IPS-18c (cell line): Measurements from ENCODE around the gene GNB1L.

Source experiments
- H3K4me3 ChIP-seq: 2 replicates; pipeline ENCODE4 v1.7.0; 2013; ENCODE audit warnings: low read depth, mild to moderate bottlenecking, low read length, moderate library complexity; ENCODE audit not compliant: insufficient read depth
- H3K9me3 ChIP-seq: one replicate; pipeline ENCODE4 v1.6.1; 2013; ENCODE audit warnings: mild to moderate bottlenecking, low read length, moderate library complexity; ENCODE audit not compliant: control insufficient read depth, insufficient read depth

GNB1L gene

GRCh38 chr22:19824212-19824925 is 30.3 kb downstream of the GNB1L start:
- H3K4me3 ChIP-seq, result no peak overlapping the region
- no peaks in the 10 kb centered on the region for H3K9me3 ChIP-seq

DNA sequence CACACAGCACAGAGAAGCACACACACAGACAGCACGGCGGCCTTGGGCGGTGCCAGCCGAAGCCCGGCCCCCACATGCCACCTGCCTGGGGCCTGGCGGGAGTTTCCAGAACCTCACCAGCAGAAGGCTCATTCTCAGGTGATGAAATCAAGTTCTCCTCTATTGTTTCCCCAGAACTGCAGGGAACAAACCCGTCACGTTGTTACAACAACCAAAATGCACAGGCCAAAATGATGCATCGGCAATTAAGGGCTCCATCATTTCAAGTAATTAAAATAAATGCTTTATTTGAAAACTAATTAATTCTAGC is 30.8 kb downstream of the GNB1L start:
- Histone ChIP-seq H3K9me3 (no peaks in the 10 kb centered on the region), H3K4me3 (no peak overlapping the region)

GRCh38 chr22:19823191-19823901 is 31.3 kb downstream of the GNB1L start:
- no peaks in the 10 kb centered on the region for H3K9me3 ChIP-seq

DNA sequence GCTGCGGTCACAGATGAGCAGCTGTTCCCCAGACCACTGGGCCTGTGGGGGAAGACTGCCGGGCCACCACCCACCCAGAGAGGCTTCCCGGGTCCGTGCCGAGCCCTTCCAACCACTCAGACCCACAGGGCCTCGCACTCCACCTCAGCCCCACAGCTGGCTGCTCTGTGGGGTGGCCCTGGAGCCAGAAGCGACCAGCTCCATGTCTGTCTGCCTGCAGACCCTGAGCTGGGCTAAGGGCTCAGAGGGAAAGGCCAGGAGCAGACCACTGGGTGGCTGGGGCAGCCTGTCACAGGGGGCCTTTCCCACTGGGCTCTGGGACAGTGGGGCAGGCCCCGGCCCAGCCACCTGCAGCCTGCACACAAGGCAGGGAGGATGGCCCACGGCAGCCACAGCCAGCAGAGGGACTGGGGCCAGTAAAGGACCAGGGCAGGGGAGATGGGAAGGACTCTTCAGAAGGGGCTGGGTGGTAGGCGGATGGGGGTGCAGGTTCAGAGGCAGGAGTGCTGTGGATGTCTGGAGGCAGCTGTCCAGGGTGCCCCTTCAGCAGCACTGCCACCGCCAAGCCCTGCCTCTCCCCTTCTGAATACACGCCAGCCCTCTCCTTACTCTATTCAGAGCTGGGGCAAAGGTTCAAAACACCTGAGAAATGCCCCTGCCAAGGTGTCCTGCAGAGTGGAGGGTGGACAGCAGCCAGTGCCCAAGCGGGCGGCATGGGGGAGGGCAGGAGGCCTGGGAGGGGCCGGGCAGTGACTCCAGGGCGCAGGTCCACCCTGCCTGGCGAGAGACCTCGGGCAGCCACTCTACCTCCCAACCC is 32.2 kb downstream of the GNB1L start:
- Histone ChIP-seq H3K4me3 (no peak overlapping the region), H3K9me3 (no peaks in the 10 kb centered on the region)

More at GRCh38 chr22:19823191-19823901, 31.3 kb downstream of the GNB1L start:
- no peak overlapping the region for H3K4me3 ChIP-seq

DNA sequence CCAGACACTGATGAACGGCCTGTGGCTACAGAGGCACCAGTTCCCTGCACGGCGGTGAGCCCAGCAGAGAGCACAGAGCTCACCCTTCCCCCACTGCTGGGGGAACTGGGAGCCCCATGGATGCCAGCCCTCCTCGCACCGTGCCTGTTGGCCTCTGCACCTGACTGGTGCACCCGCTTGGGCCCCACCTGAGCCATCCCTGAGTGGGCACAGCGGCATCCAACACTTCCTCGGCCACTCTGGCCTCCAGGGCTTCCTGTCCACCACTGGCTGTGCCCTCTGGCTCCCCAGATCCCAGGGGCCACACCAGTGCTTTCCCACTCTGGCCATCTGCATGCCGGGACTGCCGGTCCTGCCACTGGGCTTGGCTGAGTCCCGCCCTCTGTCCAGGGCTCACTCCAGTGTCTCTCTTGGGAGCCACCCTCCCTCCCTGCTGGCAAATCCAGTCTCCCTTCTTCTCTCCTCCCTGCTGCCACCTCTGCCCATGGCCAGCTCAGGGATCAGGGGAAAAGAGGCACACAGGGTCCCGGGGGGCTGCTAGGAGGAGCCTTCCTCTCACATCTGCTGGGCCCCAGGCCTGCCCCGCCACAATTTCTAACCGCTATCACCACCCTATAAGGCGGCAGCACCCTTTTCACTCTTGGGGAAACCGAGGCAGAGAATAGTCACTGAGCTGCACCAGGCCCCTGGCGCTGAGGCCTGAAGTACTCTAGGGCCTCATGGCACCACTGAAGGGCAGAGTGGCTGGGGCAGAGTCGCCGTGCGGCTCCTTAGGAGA is 33.0 kb downstream of the GNB1L start:
- H3K4me3 ChIP-seq, result no peak overlapping the region
- no peaks in the 10 kb centered on the region for H3K9me3 ChIP-seq

DNA sequence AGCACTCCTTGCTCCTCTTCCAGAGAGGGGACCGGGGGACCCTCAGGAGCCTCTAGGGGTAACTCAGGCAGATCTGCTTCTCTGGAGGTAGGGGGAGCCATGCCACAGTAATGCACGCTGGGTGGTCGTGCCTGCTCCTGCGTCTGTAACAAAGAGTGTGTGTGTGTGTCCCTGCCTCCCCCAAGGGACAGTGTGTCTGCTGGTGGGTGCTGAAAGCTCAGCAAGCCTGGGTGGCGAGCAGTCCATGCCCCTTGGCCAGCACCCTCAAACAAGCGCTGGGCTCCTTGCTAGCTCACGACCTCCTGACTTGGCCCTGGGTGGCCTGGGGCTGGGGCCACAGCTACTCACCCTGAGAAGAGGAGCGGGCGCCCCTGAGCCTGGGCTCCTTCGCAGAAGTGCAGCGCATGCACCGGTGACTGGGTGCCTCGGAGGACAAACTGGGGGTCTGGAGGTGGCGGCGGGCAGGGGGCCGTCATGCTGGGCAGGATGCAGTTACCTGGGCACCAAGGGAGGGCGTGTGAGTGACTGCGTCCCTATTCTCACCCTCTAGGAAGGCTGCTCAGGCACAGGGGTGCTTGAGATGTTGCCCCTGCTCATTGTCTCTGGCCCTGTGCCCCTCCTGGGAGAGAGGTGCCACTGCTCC is 33.7 kb downstream of the GNB1L start:
- H3K9me3 ChIP-seq, result no peaks in the 10 kb centered on the region
- H3K4me3 ChIP-seq, result no peak overlapping the region

DNA sequence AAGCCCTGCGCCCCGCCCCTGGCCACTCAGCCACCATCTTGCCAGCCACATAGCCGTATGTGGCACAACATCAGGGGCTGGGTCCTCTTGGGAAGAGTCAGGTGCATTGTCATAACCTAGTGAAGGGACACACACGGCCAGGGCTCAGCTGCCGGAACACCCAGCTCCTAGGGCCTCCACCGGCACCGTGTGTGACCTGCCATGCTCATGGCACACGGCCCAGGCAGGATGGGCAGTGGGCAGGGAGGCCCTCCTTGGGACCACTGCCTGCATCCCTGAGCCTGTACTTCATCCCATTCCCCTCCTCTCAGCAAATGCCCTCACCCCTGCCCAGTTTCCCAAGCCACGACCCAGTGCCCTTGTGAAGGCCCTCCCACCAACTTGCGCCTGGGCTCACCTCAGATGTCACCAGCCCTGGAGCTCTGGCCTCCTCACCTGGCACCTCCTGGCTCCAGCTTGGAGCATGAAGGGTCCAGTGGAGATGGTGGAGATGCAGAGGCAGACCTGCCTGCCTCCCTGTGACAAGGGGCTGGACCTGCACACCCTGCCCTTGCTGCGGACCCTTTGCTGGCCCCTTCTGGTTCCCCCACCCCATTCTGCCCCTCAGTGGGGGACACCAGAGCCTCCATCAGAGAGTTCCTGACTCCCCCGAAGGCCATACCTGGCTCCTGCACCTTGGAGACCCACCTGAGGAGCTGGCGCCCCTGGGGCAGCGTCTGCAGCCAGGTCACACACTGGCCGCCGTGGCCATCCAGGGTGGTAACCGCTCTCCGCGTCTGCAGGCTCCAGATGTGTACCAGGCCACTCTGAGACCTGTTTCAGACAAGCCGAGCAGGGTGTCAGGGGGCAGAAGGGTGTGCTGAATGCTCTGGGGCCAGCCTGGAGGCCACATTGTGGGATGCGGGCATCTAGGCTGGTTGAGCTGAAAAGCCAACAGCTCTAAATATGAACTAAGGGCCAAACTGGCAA is 34.5 kb downstream of the GNB1L start:
- Histone ChIP-seq H3K4me3 (no peak overlapping the region), H3K9me3 (no peaks in the 10 kb centered on the region)

GRCh38 chr22:19819208-19819910 is 35.3 kb downstream of the GNB1L start:
- Histone ChIP-seq H3K4me3 (no peak overlapping the region), H3K9me3 (no peaks in the 10 kb centered on the region)

DNA sequence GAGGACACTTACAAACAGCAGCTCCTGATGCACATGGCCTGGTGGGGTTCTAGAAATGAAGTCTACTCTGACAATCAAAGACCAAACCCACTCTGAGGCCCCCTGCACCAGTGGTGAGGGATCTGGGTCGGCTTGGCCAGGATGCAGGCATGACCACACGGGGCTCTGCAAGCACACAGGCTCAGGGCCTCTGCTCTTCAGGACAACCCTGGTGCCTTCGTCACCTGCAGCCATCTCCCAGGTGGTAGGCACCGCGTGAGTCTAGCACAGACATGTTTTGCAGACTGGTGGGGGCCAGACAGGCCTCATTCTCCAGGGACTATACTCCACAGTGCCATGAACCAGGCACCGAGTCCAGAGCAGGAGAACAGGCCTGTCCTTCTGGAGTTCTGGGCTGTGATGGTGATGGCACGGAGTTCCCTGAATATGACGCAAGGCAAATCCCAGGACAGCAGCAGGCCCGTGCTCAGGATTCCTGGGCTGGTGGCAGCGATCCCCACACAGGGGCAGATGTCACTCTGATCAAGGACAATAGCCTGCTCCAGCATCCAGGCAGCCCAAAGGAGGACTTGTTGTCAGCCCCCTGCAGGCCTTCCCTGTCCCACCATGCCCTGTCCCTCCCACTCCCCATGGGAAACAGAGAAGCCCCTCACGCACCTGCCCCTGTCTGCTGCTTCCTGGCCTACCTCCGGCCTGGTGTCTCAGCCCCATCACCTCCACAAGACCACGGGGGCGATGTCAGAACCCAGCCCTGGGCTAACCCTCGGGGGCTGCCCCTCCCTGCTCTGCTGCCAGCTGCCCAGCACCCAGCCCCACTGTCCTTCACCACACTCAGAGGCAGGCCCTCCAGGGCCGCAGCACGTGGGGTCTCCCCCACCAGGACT is 36.1 kb downstream of the GNB1L start:
- H3K4me3 ChIP-seq, result no peak overlapping the region
- H3K9me3 ChIP-seq, result no peaks in the 10 kb centered on the region

DNA sequence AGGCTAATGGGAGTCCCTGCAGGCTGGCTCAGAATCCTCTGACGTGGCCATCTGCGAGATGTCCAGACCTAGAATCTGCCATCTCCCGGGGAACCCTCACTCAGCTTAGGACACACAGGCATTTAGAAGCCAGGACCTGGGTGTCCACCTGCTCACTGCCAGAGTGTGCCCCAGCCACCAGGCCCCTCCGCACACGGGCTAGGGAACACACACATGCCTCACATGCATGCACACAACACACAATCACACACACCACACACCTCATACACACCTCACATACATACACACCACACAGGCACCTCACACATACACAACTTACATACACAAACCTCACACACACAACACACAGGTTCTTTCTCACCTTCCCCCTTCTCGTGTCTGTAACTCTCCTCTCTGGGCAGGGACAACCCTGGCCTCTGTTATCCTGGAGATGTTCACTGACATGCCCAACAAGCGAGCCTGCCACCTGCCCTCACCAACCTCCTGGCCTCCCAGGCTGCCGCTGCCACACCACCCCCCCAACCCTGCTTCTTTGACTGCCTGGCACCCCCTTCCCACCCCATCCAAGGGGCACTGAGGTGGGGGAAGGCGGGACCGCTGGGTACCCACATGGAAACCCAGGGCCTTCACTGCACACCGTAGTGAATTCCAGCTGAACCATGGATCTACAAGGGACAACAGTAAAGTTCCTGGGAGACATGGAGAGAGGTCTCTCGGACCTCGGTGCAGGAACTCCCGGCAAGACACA is 38.1 kb downstream of the GNB1L start:
- no peaks in the 10 kb centered on the region for H3K9me3 ChIP-seq
- no peak overlapping the region for H3K4me3 ChIP-seq

DNA sequence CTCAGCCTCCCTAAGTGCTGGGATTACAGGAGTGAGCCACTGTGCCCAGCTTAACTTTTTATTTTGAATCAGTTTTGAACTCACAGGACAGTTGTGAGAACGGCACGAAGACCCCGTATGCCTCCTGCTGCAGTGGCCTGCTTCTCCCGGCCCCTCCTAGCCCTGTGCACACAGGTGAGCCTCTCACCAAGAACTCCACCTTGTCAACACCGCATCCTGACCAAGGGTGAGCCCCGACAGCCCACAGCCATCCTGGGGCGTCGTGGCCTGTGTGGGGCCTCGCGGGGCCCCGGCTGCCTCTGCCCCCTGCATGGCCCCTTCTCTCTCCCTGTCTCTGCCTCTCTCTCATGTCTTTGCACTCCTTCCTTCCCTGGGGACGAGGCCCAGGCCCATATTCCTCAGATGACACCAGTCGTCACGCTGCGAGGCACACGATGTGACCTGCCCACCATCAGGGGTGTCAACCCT is 38.8 kb downstream of the GNB1L start:
- Histone ChIP-seq H3K9me3 (no peaks in the 10 kb centered on the region), H3K4me3 (no peak overlapping the region)

DNA sequence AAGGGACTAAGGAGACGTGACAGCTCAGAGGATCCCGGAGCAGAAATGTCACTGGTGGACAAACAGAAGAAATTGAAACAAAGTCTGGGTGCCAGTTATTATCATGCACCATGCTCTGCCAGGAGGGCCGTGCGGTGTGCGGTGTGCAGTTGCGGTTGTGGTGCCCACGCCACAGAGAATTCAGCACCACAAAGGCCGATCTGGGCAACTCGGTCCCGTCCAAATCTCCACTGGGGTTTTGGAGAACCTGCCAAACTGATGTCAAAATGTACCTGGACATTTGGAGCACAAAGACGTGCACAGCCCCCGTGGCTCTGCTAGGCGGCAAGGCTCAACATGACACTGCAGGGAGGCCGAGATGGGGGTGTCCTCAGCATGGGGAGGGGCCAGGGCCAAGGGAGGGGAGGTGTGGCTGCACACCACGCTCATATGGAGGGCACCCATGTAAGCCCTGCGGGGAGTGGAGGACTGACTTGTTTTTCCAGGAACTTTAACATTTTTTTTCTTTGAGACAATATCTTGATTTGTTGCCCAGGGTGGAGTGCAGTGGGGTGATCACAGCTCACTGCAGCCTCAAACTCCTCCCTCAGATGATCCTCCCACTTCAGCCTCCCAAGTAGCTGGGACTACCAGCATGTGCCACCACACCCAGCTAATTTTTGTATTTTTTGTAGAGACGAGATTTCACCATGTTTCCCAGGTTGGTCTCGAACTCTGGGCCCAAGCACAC is 39.4 kb downstream of the GNB1L start:
- H3K4me3 ChIP-seq, result no peak overlapping the region
- no peaks in the 10 kb centered on the region for H3K9me3 ChIP-seq

- Histone ChIP-seq H3K9me3 (no peaks in the 10 kb centered on the region), H3K4me3 (no peak overlapping the region)
Measured at GRCh38 chr22:19814428-19814827, 40.2 kb downstream of the GNB1L start.
